HG03196 (cell line): ENCODE results near the gene SLC4A4.
A peak's percentile ranks its signal among the peaks of the same experiment; 100 is the strongest.

Experiments used
- ATAC-seq: cut with Tn5 transposase; IDR thresholded peaks from one replicate; pipeline ENCODE4 v1.9.1; 2021; ENCODE audit not compliant: unreplicated experiment

The SLC4A4 gene

DNA sequence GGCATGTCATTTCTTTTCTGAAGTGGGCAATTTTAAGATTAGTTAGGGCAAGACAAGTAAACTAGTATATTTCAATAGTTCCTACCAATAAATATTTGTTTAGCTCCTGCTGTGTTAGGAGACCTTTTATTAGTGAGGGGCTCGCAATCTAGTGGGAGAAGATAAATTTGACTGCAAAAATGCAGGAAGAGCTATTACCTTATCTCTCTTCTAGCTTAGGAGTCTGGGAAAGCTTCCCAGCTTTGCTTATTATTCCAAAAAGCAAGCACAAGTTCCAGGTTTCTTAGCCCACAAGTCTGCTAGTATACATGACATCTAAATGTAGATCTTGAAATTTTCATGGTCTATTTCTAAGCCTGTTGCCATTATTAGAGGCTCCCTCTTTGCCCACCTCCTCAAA is 254.0 kb downstream of the SLC4A4 start:
- ATAC-seq, result no peak

DNA sequence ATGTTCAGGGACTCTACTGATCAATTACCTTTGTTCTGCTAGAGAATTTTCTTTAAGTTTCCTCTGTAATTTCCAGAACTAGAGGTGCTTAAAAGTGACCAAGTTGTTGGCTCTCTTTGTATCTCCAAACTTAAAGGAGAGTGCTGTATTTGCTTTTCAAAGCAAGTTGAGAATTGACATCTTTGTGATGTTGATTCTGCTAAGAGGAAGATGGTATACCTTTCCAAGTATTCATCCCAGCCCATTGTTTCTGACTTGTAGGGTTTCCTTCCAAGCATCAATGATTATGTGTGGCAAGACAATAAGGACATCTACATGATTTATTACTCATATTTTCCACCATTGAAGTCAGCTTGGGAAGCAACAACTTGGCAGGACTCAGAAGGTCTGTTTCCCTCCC is 254.5 kb downstream of the SLC4A4 start:
- ATAC-seq, result no peak

DNA sequence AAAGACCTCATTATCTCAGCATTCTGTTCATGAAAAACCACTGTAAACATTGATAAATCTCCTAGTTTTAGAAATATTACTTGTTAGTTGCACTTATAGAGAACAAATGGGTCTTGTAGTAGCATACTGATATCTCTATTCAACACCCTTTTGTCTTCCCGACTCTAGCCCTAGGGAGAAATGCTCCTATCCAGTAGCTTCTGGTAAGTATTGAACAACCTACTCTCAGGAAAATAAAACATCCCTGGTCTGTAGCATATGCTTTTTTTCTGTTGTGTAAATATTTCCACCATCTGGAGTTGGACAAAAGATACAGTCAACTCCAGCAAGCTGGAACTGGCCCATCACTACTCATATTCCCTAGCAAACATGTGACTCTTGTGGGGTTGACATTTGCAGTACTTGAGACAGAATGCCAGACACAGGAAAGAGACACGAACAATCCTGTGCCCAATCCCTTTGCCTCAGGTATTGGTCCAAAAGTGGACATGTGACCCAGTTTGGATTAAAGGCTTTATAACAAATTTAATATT is 256.8 kb downstream of the SLC4A4 start:
- ATAC-seq, result no peak

DNA sequence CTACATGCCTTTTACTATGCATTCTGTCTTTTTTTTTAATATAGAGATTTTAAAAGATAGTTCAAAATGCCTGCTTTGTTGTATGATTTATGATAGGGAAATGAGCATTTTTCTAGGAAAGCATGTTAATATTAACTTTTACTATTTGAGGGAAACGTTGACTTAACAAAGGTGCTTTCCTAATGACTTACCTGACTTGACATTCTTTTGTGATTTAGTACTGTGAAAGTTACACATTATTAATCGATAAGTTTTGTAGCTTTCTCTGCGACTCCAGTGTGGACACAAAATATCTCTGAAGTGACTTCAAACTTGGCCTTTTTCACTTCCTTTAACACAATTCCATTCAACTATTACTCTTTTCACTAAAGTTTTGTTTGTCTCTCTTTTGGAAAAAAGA is 260.8 kb downstream of the SLC4A4 start:
- no peak for ATAC-seq

DNA sequence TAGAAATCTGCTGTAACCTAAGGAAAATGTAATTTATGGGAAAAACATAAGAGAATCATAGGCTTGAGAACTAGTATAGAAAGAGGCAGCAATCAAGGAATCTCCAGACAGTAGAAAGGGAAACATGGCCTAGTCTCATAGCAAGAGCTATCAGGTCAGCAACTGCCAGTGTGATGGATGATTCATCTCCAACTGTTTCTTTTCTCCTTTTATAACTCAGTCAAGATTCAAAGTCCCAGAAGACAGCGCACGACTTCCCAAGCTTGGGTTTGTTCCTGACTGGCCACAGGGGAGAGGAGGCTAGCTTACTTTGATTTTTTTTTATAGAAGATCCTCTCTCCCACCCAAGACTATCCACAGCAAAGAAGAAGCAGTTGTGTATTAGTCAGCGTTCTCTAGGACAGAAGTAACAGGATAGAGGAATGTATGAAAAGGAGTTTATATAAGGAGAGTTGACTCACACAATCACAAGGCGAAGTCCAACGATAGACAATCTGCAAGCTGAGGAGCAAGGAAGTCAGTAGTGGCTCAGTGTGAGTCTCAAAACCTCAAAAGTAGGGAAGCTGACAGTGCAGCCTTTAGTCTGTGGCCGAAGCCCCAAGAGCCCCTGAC is 263.6 kb downstream of the SLC4A4 start:
- ATAC-seq, result no peak

DNA sequence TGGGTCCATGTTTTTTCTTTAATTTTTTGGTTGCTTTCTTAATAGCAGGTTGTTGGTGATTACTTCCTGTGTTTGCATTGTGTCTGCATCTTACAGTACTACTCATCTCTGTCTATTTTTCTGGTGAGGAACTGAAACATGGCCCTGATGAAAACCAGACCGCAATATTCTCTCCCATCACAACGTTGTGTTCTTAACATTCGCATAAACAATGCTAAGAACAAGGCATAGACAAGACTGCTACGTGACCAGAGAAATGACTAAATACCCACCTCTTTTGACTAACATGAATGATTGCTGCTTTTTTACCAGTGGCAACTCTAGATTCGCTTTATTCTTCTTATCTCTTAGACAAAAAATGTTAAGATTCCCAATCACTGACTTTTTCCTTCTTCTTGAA is 266.0 kb downstream of the SLC4A4 start:
- ATAC-seq, result peak; percentile 89

DNA sequence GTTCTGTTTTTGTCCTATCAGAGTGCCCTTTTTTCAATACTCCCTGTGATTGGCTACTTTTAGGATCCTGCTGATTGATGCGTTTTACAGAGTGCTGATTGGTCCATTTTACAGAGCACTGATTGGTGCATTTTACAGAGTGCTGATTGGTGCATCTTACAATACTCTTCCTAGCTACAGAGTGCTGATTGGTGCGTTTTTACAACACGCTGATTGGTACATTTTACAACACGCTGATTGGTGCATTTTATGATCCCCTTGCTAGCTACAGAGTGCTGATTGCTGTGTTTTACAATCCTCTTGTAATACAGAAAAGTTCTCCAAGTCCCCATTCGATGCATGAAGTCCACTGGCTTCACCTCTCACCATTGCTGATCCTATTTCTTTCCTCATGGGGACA is 268.3 kb downstream of the SLC4A4 start:
- no peak for ATAC-seq

DNA sequence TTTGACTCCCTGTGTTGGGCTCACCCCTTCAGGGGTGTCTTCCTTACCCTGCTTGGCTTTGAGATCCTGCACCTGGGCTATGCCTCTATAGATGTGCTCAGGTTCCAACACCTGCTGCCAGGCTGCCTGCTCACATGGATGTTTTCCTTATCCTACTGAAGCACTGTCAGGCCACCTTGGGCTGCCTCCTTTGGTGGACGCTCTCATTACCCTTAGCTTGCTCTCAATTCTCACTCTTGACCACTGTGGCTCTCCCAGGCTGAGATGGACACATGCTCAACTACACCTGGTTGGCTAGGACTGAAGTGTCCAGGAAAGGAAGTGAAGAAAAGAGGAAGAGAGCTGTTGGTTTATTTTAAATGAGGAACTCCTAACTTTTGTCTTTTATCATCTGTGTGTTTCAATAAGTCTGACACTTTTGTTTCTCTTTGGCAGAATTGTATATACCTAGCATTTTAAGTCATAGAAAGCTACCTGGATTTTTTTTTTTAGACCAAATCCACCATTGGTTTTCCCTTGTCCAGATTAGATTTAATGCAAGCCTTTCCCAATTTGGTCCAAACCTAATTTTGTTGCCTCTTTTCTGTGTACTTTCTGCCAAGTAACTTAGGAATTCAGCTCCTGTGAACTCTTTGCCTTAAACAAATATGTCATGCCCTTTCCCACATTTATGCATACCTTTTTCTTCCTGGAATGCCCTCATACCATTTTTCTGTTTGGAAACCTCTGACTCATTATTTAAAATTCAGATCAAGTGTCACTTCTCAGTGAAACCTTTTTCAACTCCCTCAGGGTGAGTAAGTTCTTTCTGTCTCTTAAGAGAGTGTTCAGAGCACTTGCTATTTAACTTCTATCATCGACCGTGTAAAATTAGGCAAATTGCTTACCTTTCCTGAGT is 269.2 kb downstream of the SLC4A4 start:
- ATAC-seq, result no peak

DNA sequence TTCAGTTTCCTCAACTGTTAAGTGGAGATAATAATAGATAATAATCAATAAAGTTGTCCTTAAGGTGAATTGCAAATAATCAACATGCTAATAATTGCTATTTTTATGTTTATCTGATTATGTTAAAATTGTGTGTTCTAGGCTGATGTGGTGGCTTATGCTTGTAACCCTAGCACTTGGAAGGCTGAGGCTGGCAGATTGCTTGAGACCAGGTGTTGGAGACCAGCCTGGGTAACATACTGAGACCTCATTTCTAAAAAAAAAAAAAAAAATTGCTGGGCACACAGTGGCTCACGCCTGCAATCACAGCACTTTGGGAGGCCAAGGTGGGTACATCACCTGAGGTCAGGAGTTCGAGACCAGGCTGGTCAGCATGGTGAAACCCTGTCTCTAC is 269.9 kb downstream of the SLC4A4 start:
- no peak for ATAC-seq

DNA sequence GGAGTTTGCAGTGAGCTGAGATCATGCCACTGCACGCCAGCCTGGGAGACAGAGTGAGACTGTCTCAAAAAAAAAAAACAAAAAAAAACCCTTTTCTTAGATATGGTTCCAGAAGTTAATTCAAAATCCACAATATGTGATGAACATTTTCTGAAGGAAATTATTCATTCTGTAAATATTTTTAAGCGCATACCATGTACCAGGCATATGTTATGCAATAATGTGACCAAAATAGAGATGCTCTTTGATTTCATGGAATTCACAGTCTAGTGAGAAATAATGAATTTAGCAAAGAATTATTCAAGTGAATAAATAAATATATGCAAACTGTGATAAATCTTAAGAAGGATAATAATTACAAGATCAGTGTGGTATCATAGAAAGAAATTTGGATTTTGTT is 270.3 kb downstream of the SLC4A4 start:
- no peak for ATAC-seq

DNA sequence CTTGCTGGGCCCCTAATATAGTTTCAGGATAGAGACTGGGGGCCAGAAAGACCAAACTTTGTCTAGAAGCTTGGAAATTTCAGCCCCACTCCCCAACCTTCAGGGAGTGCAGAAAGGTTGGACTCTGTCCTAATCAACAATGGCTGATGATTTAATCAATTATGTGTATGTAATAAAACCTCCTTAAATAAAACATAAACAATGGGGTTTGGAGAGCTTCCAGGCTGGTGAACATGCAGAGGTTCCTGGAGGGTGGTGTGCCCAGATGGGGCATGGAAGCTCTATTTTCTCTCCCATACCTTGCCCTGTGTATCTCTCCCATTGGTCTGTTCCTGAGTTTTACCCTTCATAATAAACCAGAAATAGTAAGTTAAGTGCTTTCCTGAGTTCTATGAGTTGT is 270.8 kb downstream of the SLC4A4 start:
- no peak for ATAC-seq

DNA sequence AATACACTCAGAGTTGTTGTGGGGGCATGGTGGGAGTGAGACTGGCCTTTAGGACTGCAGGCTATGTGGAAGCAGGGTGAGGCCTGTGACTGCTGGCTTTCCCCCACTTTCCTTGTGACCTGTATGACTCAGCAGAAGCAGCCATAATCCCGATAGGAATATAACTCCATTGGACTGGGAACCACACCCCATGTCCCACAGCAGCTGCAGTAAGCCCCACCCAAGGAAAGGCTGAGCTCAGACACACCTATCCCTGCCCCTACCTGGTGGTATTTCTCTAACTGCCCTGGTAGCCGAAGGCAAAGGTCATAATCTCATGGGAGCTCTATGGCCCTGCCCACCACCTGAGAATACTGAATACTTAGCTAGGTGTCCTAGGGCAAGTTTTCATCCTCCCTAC is 275.8 kb downstream of the SLC4A4 start:
- ATAC-seq, result no peak

DNA sequence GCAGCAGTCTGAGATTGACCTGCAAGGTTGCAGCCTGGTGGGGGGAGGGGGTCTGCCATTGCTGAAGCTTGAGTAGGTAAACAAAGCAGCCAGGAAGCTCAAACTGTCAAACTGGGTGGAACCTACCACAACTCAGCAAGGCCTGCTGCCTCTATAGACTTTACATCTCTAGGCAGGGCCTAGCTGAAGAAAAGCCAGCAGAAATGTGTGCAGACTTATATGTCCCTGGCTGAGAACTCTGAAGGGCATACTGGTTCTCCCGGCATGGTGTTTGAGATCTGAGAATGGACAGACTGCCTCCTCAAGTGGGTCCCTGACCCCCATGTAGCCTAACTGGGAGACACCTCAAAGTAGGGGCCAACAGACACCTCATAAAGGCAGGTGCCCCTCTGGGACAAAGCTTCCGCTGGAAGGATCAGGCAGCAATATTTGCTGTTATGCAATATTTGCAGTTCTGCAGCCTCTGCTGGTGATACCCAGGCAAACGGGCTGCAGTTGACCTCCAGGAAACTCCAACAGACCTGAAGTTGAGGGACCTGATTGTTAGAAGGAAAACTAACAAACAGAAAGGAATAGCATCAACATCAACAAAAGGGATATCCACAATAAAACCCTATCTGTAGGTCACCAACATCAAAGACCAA is 277.5 kb downstream of the SLC4A4 start:
- ATAC-seq, result no peak
